ENCODE measurements around the gene NFATC2.

- TF ChIP-seq CTCF (conservative IDR thresholded peaks at IDR 0.05; ENCODE audit: low read depth, low read length), result no peak
- TF ChIP-seq RAD21 (IDR thresholded peaks at IDR 0.05; ENCODE audit: low read length), result no peak
- no peak for TF ChIP-seq CHD1 (IDR thresholded peaks at IDR 0.05; ENCODE audit: low read depth, low read length)
- TF ChIP-seq POLR2A (IDR thresholded peaks at IDR 0.05; ENCODE audit: low read depth, low read length), result no peak
- no peak for TF ChIP-seq SMC3 (IDR thresholded peaks at IDR 0.05; ENCODE audit: low read depth, low read length)
- no peak for TF ChIP-seq MAZ (IDR thresholded peaks at IDR 0.05; ENCODE audit: borderline replicate concordance, low read depth, low read length)
- no peak for TF ChIP-seq RFX5 (IDR thresholded peaks at IDR 0.05; ENCODE audit: low read depth, low read length)
- no peak for TF ChIP-seq CEBPB (IDR thresholded peaks at IDR 0.05; ENCODE audit: low read depth, low read length)
- no peak for TF ChIP-seq MAFK (IDR thresholded peaks at IDR 0.05; ENCODE audit: low read depth, low read length)
- no peak for TF ChIP-seq RCOR1 (IDR thresholded peaks at IDR 0.05; ENCODE audit: insufficient replicate concordance, low read length)
- no peak for TF ChIP-seq BHLHE40 (IDR thresholded peaks at IDR 0.05; ENCODE audit: low read depth, low read length)
Measured at GRCh38 chr20:51352791-51353190, 189.7 kb downstream of the NFATC2 start.

All from IMR-90 (cell line).